Heart left ventricle (tissue), 16 donors: ENCODE data around the gene TTC33. TPM values are rescaled to one million over a fixed set of nuclear protein-coding genes. Genes with fewer than 3 reads are reported as not detected.

Source experiments
- ATAC-seq, 4 donors: fragments of 200-7000 bp; cut with Tn5 transposase; one replicate each; pipeline ENCODE4 v1.9.1; 2020 to 2022; ENCODE audit warnings: moderate library complexity in 4 of 4, mild to moderate bottlenecking in 3 of 4, moderate number of reproducible peaks in 1 of 4
- DNase-seq, 5 donors: peaks; one replicate each; pipeline ENCODE4 v3.0.0-alpha.2; 2020
- H3K27ac ChIP-seq, 12 donors: fragments of 200-600 bp; sonication (generic) in 4 of 12; one replicate each; pipeline versions ENCODE4 v1.5.0 to v1.8.0; 2016 to 2022; ENCODE audit warnings: mild to moderate bottlenecking in 2 of 12
- H3K27me3 ChIP-seq, 9 donors: fragments of 200-600 bp; sonication (generic) in 2 of 9; one replicate each; pipeline versions ENCODE4 v1.5.1 to v1.8.0; 2016 to 2022; ENCODE audit warnings: mild to moderate bottlenecking in 3 of 9
- H3K36me3 ChIP-seq, 9 donors: fragments of 200-600 bp; sonication (generic) in 2 of 9; one replicate each; pipeline versions ENCODE4 v1.5.0 to v1.8.0; 2018 to 2022; ENCODE audit warnings: mild to moderate bottlenecking in 2 of 9
- H3K4me1 ChIP-seq, 12 donors: fragments of 200-600 bp; sonication (generic) in 4 of 12; one replicate each; pipeline versions ENCODE4 v1.5.0 to v1.8.0; 2016 to 2022; ENCODE audit warnings: mild to moderate bottlenecking in 3 of 12
- H3K4me3 ChIP-seq, 12 donors: fragments of 200-600 bp; sonication (generic) in 4 of 12; one replicate each; pipeline versions ENCODE4 v1.5.0 to v1.8.0; 2017 to 2022; ENCODE audit warnings: mild to moderate bottlenecking in 9 of 12, moderate library complexity in 4 of 12
- H3K9me3 ChIP-seq, 12 donors: fragments of 200-600 bp; sonication (generic) in 4 of 12; one replicate each; pipeline versions ENCODE4 v1.5.0 to v1.8.0; 2016 to 2022; ENCODE audit warnings: mild to moderate bottlenecking in 1 of 12
- CTCF ChIP-seq, 12 donors: fragments of 200-600 bp; sonication (generic) in 4 of 12; IDR thresholded peaks; one replicate each; pipeline versions ENCODE4 v1.5.0 to v1.8.0; 2018 to 2022; ENCODE audit warnings: antibody characterized with exemption in 12 of 12, mild to moderate bottlenecking in 5 of 12
- POLR2A ChIP-seq, 2 donors: fragments of 450-650 bp; IDR thresholded peaks; one replicate each; pipeline ENCODE4 v1.6.1; 2017; ENCODE audit warnings: antibody characterized with exemption in 2 of 2, mild to moderate bottlenecking in 2 of 2, moderate library complexity in 2 of 2
- WGBS, 4 donors: extraction: QIAGEN DNeasy Blood & Tissue Kit in 2 of 4; methylation state at CpG; one replicate each; pipeline versions ENCODE4 v1.1.5 to v1.1.7; 2013 to 2018; 5-methylcytosine and 5-hydroxymethylcytosine counted together
- intact Hi-C, 10 donors: fragments of 100-400 bp; cut with DNase I; formaldehyde crosslinking; loops; one replicate each; pipeline versions ENCODE4 v1.11.1 to v1.14.2; 2022
- polyA plus RNA-seq, 2 donors: library from polyadenylated mRNA; stranded (reverse); fragments of 200-250 nt; gene quantifications; one replicate each; pipeline ENCODE4 v1.2.3, GENCODE V29; 2013
- total RNA-seq, 9 donors: library from RNA; depleted of rRNA in 2 of 9; stranded (reverse); fragments of >200 nt in 2 of 9; fragmentation: NEBNext Ultra II Directional in 3 of 9; extraction: Animal tissue kit (Norgen Biotek cat#: 25700) in 3 of 9; gene quantifications; one replicate each; pipeline versions ENCODE4 v1.1.0 to v1.2.4, GENCODE V29; 2016 to 2023
- donor health status: ischemic (EF 13 %, LVEDD 7.1; RV severe dilation, severe dysfunction).
- donor health status: healthy with polysubstance abuse.
- donor health status: DM: no; HTN: yes; CAD: no.
- donor health status: DM: no; HTN: no; CAD: no.
- donor health status: ischemic (EF 25% LVEDD 6.9; RV normal size, moderate dysfunction).
- donor health status: ischemic (EF 25% LVEDD 5.7; RV mildly dilated, moderate dysfunction).
- donor health status: healthy.
- donor health status: DM: yes; HTN: yes; CAD: no.
- donor health status: ischemic (EF 35%, LVEDD 5.7; RV mildly dilated, moderate dysfunction).
- donor health status: nonischemic (EF 11% LVEDD 7.7; RV severe dilation, severe dysfunction).
- donor health status: DM: yes; HTN: yes; CAD: no.
- donor health status: PGD.
- donor health status: ischemic (EF 29% LVEDD 5.4; RV normal size, mild dysfunction).
- donor health status: nonischemic (EF 23%, LVEDD 6.1; RV moderate dilation, normal function).

Gene TTC33
- total and polyA plus RNA-seq, 11 donors: 5.6 to 20.0 (median 14.2) TPM

- peaks cover 0 to 33% (median 14%) of the 10 kb centered on the region in 9 donors for H3K36me3 ChIP-seq
- peaks cover 0 to 11% (median 0%) of the 10 kb centered on the region in 12 donors for H3K9me3 ChIP-seq
- intact Hi-C loops: loop anchor here in 1 of 10 donors (10.0 kb wide), 1 partner anchor 555 kb away; no protein-coding TSS in a partner anchor
- H3K27ac ChIP-seq: no peak overlapping the region
- TF ChIP-seq CTCF (IDR thresholded peaks at IDR 0.05): no peak
- no peak for TF ChIP-seq POLR2A (IDR thresholded peaks at IDR 0.05)
- DNase-seq (no peak), ATAC-seq (no peak)
- no peak overlapping the region for H3K4me3 ChIP-seq
- H3K27me3 ChIP-seq: no peaks in the 10 kb centered on the region
- H3K4me1 ChIP-seq: peaks cover 0 to 8% (median 0%) of the 10 kb centered on the region in 12 donors
Observed at GRCh38 chr5:40720069-40720468, 35.7 kb downstream of the TTC33 start.

GRCh38 chr5:40717281-40717680 lies 38.5 kb downstream of the TTC33 start:
- Histone ChIP-seq H3K4me1 (peaks cover 0 to 8% (median 0%) of the 10 kb centered on the region in 12 donors), H3K27me3 (no peaks in the 10 kb centered on the region), H3K9me3 (peaks cover 0 to 11% (median 0%) of the 10 kb centered on the region in 12 donors), H3K36me3 (peaks cover 0 to 24% (median 9%) of the 10 kb centered on the region in 9 donors), H3K4me3 (no peak overlapping the region), H3K27ac (no peak overlapping the region)
- ATAC-seq (peak in 1 of 4 donors; percentile 12), DNase-seq (no peak)
- intact Hi-C loops: no loop called here
- TF ChIP-seq CTCF (IDR thresholded peaks at IDR 0.05) (no peak), POLR2A (IDR thresholded peaks at IDR 0.05) (no peak)

- Histone ChIP-seq H3K4me1 (peaks cover 0 to 8% (median 0%) of the 10 kb centered on the region in 12 donors), H3K4me3 (no peak overlapping the region), H3K36me3 (peaks cover 0 to 21% (median 9%) of the 10 kb centered on the region in 9 donors), H3K9me3 (peaks cover 0 to 12% (median 0%) of the 10 kb centered on the region in 12 donors), H3K27me3 (no peaks in the 10 kb centered on the region), H3K27ac (no peak overlapping the region)
- intact Hi-C loops: no loop called here
- ATAC-seq (no peak), DNase-seq (no peak)
- TF ChIP-seq CTCF (IDR thresholded peaks at IDR 0.05): no peak
- no peak for TF ChIP-seq POLR2A (IDR thresholded peaks at IDR 0.05)
- WGBS, 4 donors: 96 to 97% (median 96%) methylated on average over 2 of the region's 2 CpGs
Observed at GRCh38 chr5:40716590-40716989, 39.2 kb downstream of the TTC33 start.

GRCh38 chr5:40716000-40716399 lies 39.8 kb downstream of the TTC33 start:
- no peak overlapping the region for H3K27ac ChIP-seq
- 27 to 61% (median 33%) methylated on average over 2 of the region's 2 CpGs for WGBS, 4 donors
- intact Hi-C loops: no loop called here

More at GRCh38 chr5:40716000-40716399, 39.8 kb downstream of the TTC33 start:
- Histone ChIP-seq H3K4me3 (no peak overlapping the region), H3K27me3 (no peaks in the 10 kb centered on the region), H3K4me1 (peaks cover 0 to 8% (median 0%) of the 10 kb centered on the region in 12 donors), H3K36me3 (peaks cover 0 to 25% (median 9%) of the 10 kb centered on the region in 9 donors), H3K9me3 (peaks cover 0 to 12% (median 0%) of the 10 kb centered on the region in 12 donors)
- DNase-seq (no peak), ATAC-seq (no peak)
- TF ChIP-seq CTCF (IDR thresholded peaks at IDR 0.05) (peak in 3 of 12 donors; percentile 5 to 14 (median 13)), POLR2A (IDR thresholded peaks at IDR 0.05) (no peak)
